ENCODE data around the gene ADCK1.
"Not testable (repeated sequence)": the region's sequence is repeated elsewhere in the genome, so short reads cannot be mapped to it uniquely, and the experiment has no call there.

ADCK1 gene, protein sequence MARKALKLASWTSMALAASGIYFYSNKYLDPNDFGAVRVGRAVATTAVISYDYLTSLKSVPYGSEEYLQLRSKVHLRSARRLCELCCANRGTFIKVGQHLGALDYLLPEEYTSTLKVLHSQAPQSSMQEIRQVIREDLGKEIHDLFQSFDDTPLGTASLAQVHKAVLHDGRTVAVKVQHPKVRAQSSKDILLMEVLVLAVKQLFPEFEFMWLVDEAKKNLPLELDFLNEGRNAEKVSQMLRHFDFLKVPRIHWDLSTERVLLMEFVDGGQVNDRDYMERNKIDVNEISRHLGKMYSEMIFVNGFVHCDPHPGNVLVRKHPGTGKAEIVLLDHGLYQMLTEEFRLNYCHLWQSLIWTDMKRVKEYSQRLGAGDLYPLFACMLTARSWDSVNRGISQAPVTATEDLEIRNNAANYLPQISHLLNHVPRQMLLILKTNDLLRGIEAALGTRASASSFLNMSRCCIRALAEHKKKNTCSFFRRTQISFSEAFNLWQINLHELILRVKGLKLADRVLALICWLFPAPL

GRCh38 chr14:77799863-77800730 lies at the start of gene ADCK1:
Gene ADCK1 (plus strand): TSS chr14:77800109. CDS start chr14:77818979, 18,870 bp downstream.
- peak; percentile 68 to 79 for DNase-seq

- no peak for DNase-seq
These were observed 47.6 kb upstream of the ADCK1 start for GRCh38 chr14:77752266-77752665.

DNA sequence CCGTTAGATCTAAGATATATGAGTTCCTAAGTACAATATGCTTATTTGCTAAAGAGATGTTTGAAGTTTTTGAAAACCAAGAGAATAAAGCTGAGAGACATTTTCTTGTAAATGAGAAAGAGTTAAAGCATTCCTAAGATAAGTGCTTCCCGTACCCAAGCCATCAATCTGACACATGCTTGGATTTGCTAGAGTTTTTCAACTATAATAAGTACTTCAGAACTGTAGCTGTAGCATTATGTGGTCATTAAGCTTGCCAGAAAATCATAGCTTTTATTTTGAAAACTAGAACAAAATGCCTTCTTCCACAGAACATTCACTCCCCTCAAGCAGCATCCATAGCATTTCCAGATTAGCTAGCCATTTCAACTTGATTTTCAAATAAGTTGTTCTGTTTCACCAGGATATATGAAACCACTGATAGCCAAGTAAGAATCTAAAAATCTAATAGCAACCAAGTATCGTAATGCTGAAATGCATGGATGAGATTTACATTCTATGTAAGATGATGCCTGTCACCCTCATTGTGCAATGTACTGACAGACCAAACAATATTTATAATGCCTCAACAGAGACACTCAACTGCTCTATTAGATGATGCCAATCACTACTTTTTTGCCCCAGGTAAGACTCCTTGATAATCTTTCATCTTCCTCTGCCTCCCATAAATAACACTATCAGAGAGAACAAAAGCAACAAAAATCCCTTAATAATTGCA lies 47.0 kb upstream of the ADCK1 start:
- DNase-seq, result no peak

GRCh38 chr14:77760381-77761204 lies 39.3 kb upstream of the ADCK1 start, which contains the start of gene SNW1:
Gene SNW1 (minus strand): TSS chr14:77761156. CDS start chr14:77761127, 29 bp downstream.
- peak; percentile 95 to 96 for DNase-seq

- DNase-seq, result peak; percentile 30 to 40
These were observed 38.5 kb upstream of the ADCK1 start for GRCh38 chr14:77761205-77761931.

DNA sequence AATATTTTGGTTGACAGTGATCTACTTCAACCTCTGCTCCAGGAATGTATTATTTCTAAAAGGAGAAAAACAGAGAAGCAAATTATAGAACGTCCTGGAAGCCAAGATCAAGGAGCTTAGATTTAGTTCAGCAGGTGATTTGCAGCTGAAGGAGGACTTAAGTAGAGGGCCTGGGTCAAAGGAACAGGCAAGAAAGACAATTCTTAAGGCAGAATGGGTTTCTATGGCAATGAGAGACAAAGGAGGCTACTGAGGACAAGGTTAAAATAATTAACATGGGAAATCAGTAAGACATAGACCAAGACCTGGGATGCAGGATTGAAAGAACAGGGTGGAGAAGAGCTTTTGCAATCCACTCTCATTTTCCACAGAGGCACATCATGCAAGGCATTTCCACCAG lies 36.6 kb upstream of the ADCK1 start:
- DNase-seq, result no peak

- DNase-seq, result no peak
These were observed 35.9 kb upstream of the ADCK1 start for GRCh38 chr14:77763978-77764377.

GRCh38 chr14:77768442-77769069 lies 31.4 kb upstream of the ADCK1 start:
- DNase-seq, result not testable (repeated sequence)

DNA sequence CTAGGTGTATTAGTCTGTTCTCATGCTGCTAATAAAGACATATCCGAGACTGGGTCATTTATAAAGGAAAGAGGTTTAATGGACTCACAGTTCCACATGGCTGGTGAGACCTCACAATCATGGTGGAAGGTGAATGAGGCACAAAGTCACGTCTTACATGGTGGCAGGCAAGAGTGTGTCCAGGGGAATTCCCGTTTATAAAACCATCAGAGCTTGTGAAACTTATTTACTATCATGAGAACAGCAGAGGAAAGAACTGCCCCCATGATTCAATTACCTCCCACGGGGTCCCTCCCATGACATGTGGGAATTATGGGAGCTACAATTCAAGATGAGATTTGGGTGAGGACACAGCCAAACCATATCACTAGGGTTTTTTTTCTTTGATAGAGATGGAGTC lies 25.9 kb upstream of the ADCK1 start:
- DNase-seq, result not testable (repeated sequence)

GRCh38 chr14:77782202-77782601 lies 17.7 kb upstream of the ADCK1 start:
- no peak for DNase-seq

- no peak for DNase-seq
These were observed 13.8 kb upstream of the ADCK1 start for GRCh38 chr14:77786148-77786547.

DNA sequence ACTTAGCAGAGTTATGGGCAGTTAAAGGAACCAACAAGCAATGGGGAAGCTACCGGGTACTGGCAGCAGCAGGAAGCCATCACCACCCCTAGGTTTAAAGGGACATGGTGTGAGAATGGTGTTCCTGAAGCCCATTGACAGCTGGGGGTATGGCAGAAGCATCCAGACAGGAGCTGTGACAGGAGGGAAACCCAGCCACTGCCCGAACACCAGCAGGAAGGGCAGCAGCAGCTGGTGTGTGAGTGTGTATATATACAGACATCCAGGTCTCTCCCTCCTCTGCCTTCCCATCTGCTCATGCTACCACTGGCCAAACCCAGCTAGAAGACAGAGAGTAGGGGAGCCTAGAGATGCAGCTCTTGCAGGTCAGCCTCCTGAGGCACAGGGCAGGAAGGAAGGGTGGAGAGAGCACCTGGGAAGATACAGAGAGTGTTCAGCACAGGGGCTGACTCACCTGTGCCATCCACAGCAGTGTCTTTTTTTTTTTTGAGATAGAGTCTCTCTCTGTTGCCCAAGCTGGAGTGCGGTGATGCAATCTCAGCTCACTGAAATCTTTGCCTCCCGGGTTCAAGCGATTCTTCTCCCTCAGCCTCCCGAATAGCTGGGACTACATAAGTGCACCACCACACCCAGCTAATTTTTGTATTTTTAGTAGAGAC lies 9.2 kb upstream of the ADCK1 start:
- DNase-seq, result no peak

GRCh38 chr14:77791225-77791600 lies 8.7 kb upstream of the ADCK1 start:
- DNase-seq, result no peak

DNA sequence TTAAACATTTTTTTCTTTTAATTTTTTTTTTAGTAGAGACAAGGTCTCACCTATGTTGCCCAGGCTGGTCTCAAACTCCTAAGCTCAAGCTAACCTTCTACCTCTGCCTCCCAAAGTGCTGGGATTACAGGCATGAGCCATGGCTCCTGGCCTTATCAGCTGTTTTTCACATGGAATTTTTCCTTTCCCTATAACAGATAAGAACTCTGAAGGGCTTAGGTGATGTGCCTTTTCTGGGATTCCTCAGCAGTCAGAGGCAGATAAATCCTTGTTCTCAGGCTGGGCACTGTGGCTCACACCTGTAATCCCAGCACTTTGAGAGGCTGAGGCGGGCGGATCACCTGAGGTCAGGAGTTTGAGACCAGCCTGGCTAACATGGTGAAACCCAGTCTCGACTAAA lies 6.7 kb upstream of the ADCK1 start:
- not testable (repeated sequence) for DNase-seq

- no peak for DNase-seq
These were observed 5.6 kb upstream of the ADCK1 start for GRCh38 chr14:77794357-77794756.

DNA sequence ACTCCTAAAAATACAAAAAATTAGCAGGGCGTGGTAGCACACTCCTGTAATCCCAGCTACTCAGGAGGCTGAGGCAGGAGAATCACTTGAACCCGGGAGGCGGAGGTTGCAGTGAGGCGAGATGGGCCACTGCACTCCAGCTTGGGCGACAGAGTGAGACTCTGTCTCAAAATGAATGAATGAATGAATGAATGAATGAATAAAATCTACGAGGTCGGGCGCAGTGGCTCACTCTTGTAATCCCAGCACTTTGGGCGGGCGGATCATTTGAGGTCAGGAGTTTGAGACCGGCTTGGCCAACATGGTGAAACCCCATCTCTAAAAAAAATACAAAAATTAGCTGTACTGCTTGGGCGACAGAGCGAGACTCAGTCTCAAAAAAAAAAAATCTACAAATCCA lies 453 bp upstream of the ADCK1 start:
- not testable (repeated sequence) for DNase-seq

DNA sequence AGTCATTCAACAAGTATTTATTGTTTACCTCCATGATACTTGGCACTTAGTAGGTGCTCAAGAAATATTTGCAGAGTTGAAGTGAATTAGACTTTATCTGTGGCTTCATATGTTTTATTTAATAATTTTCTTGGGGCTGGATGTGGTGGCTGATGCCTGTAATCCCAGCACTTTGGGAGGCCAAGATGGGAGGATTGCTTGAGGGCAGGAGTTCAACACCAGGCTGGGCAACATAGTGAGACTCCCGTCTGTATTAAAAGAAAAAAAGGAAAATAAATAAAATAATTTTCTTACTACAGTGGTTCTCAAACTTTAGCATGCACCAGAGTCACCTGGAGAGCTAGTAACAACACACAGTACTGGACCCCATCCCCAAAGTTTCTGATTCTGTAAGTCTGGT lies 905 bp downstream of the ADCK1 start:
- no peak for DNase-seq

GRCh38 chr14:77804592-77804991 lies 4.7 kb downstream of the ADCK1 start:
- no peak for DNase-seq

DNA sequence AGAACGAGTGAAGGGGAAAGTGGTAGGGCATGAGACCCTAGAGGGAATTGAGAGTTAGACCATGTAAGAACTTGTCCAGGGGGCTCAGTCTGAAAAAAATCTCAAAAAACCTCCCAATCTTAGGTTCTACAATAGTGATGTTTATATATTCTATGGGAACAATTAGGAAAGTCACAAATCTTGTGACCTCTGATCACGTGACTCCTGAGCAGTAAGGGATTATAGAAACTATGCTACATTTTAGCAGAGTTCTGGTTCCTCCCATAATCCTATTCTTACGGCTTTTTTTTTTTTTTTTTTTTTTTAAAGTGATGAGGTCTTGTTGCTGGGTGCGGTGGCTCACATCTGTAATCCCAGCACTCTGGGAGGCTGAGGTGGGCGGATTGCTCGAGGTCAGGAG lies 5.8 kb downstream of the ADCK1 start:
- no peak for DNase-seq

- no peak for DNase-seq
These were observed 8.3 kb downstream of the ADCK1 start for GRCh38 chr14:77808250-77808649.
